Transverse colon (tissue), 4 donors: ENCODE results near the gene GRM8.

ENCODE experiments used
- CTCF ChIP-seq, 5 experiments: fragments of 200-600 bp in 3 of 5; fragments of 450-650 bp in 2 of 5; sonication (generic) in 3 of 5; IDR thresholded peaks; 1 replicate in 2 of 5; 2 replicates in 3 of 5; pipeline ENCODE4 v1.5.1; 2016 to 2017; ENCODE audit warnings: antibody characterized with exemption in 5 of 5, inconsistent platforms in 3 of 5, mild to moderate bottlenecking in 2 of 5, moderate library complexity in 1 of 5
- POLR2A ChIP-seq: fragments of 450-650 bp; IDR thresholded peaks from one replicate; pipeline ENCODE4 v1.6.1; 2016; ENCODE audit warnings: antibody characterized with exemption, mild to moderate bottlenecking, moderate library complexity
- POLR2AphosphoS5 ChIP-seq, 3 donors: sonication (generic); formaldehyde crosslinking; IDR thresholded peaks; one replicate each; pipeline ENCODE4 v1.6.1; 2016; ENCODE audit warnings: antibody characterized with exemption in 3 of 3

GRCh38 chr7:127209886-127210285, 42.9 kb downstream of the GRM8 start:
- no peak for TF ChIP-seq CTCF (IDR thresholded peaks at IDR 0.05)
- TF ChIP-seq POLR2A: no peak
- TF ChIP-seq POLR2AphosphoS5 (IDR thresholded peaks at IDR 0.05): no peak
